NCI-H1048 (cell line): ENCODE measurements around the gene SPDYE4.

Experiments used
- DNase-seq: peaks from one replicate; lab custom pipeline; 2025; lab: John Stamatoyannopoulos, UW

The SPDYE4 gene

DNA sequence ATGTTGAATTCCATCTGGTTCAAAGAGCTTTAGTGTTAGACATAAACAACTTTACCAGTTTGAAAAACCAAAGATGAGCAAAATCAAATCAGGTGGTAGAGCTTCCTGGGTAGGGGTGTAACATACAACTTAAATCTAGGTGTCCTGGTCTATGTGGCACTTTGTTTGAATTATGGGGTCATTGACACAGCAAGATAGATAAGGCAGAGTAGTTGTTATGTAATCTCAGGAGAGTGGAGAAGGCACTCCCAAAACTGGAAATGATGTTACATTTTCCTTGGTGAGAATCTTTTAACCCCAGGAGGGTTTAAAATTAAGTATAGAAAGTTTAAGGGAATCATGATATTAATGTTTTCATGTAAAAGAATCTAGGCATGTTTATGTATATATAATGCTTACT lies 45.6 kb downstream of the SPDYE4 start:
- no peak for DNase-seq

DNA sequence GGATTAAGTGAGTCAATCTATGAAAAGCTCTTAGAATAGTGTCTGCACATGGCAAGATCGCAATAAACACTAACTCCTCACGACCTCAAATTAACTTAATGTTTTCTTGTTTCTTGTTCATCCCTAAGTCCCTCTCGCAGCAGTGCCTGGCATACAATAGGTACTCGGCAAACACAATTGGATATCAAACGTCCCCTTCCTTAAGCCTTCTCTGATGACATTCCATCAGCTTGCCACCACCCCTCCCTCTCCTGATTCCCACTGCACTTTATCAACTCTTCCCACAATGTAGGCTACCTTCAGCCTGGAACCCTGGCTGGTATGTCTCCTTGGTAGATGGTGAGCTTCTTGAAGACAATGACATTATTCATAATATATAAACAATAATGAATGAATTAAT lies 47.1 kb downstream of the SPDYE4 start:
- DNase-seq, result no peak

DNA sequence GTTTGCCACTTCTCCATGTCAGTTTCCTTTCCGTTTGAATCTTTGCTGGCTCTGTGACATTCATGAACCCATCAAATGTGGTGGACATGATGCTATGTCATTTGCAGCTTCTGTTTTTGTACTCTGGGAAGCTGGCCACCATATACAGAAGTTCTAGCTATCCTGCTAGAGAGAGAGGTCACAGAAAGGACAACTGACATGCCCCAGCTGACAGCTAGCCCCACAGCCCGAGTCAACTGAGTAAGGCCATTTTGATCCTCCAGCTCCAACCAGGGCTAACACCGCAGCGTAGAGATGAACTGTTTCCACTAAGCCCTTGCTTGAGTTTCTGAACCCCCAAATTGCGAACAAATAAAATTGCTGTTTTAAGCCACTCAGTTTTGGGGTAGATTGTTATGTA lies 47.5 kb downstream of the SPDYE4 start:
- DNase-seq, result no peak

DNA sequence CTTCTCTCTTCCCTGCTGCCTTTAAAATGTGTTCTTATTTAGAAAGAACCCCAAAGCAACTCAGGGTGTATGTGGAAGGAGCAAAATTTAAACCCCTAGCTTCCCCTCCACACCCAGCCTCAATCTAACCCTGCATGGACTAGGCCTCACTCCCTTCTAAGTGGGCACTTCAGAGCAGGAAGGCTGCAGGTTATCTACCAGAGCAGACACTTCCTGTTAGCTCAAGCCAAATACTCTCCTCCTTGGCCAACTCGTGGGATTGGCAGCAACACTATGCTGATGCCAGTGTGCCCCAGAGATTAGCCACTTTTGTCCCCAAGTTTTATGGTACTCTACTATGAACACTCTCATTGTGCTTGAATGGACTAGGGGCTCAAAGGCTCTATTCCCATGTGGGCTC lies 49.3 kb downstream of the SPDYE4 start:
- no peak for DNase-seq

DNA sequence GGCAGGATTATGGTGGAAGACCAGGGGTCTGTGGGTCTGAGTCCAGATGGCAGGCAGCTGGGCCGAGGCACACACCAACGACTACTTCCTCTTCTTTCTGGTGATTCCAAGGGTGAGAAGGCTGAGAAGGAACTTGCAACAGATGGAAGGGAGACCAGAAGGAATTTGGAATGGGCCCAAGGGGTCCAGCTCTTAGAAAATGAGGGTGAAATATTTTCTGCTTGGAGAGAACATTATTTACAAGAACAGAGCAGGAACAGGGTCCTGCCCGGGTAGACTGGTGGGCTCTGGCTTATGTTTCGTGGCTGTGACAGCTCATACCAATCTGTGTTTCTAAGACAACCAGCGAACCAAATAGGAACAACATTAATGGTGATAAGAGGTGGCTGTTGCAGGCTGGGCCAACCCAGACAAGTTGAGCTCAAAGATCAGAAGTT lies 50.3 kb downstream of the SPDYE4 start:
- no peak for DNase-seq

DNA sequence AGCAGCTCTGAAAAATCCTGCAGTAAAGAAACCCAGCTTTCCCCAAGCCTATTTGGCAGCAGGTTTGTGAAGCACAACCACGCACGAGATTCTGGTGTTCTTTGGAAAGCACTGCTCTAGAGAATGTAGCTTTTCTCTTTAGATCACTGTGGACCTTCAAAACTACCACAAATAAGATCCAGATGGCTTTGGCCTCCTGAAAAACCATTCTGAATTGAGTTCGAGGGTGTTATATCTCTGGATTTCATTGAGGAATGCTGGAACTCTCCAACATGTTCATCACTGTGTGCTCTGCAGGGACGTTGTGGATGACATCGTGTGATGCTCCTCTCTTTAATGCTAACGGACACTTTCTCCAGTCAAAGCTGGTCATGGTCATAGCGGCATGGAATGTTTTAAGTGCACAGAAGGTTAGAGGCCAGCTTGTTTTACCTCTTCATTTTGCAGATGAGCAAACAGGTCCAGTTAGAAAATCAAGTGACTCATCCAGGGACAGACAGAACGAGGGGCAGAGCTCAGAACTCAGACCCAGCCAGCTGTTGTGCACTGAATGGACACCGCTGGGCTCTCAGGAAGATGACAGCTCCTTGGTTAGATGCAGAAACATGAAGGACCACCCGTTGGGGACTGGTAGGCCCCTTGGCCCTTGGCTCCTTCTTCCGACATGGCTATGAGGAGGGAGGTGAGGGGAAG lies 50.9 kb downstream of the SPDYE4 start:
- no peak for DNase-seq

DNA sequence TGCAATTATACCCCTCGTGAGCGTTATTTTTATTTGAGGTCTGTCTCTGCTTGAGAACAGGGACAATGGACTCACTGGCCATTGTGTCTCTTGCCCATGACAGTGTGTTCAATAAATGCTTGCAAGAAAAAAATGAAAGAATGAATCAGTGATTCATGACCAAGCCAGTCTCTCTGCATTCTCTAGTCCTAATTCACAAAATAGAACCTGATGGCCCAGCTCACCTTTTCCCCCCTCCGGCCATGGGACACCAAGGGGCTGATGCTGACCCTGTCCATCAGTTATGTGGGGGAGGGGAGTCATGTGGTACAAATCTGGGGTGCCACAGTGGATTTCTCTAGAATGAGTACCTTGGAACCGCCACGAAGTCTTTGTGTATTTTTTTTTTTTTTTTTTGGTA lies 51.9 kb downstream of the SPDYE4 start:
- DNase-seq, result no peak

DNA sequence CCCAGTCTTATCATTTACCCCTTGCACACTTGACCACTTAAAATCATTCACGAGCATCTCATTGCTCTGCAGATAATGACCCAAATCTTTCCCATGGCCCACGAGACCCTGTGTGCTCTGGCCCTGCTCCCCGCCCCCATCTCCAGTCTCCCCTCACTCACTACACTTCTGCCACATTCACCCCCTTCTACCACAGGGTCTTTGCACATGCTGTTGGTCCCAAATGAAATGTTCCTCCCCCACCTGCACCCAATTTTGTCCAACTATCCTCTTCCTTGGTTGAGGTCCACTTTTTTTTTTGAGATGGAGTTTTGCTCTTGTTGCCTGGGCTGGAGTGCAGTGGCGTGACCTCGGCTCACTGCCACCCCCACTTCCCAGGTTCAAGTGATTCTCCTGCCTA lies 52.9 kb downstream of the SPDYE4 start:
- DNase-seq, result no peak

DNA sequence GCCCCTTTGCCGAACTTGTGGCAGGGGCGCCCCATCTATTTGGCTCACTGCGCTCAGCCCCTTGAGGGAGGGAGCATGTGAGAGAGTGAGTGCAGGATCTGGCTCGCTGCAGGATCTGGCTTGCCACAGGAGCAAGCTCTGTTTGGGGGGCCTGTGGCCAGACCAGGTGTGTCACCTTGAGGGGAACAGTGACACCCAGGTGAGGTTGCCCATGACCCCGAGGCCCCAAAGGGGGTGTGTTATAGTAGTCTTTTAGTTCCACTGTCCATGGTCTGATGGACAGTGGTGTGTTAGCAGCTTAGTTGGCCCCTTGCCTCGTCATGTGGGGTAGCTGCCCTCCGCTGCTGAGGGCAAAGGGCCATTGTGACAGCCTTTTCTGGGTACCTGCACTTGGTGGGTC lies 55.3 kb downstream of the SPDYE4 start:
- DNase-seq, result no peak

DNA sequence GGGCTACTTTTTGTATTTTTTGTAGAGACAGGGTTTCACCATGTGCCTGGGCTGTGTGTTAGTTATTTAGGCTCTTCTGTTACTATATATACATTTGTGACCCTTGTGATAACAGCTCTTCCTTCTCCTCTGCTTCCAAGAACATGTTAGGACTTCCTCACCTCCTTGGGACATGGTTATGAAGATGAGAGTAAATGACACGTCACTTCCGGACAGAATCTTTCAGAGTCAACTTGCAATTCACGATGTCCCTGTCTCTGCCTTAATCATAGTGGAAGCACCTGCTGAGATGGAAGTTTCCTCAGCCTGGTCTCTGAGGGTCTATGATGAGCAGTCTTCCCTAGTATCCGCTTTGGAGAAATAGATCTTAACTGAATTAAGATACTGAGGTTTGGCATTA lies 56.6 kb downstream of the SPDYE4 start:
- DNase-seq, result no peak

DNA sequence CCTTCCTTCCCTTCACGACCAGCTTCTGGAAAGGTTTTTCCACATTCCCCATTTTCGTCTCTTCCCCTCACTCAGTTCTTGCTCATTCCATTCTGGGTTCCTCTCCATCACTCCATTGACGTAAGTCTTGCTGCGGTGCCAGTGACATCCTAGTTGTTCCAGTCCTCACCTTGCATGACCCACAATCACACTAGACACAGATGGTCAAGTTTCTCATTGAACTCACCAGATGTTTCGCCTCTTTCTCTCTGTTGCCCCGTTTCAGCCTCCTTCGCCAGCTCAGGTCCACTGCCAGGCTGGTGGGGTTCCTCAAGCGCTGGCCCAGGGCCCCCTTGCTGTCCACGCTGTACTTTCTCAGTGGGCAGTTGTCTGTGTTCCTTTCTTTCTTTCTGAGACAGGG lies 57.1 kb downstream of the SPDYE4 start:
- DNase-seq, result no peak
